HEK293T (cell line): Measurements from ENCODE around the gene MPPED1.

ENCODE experiments used
- ARNT ChIP-seq: fragments of 450-650 bp; IDR thresholded peaks from 2 replicates; pipeline ENCODE4 v1.6.1; 2017; ENCODE audit warnings: mild to moderate bottlenecking
- BHLHE40 ChIP-seq: fragments of 450-650 bp; IDR thresholded peaks from 2 replicates; pipeline ENCODE4 v1.6.1; 2016; ENCODE audit warnings: mild to moderate bottlenecking, moderate library complexity, borderline replicate concordance
- ELF4 ChIP-seq: fragments of 450-650 bp; IDR thresholded peaks from 2 replicates; pipeline ENCODE4 v1.6.1; 2017; ENCODE audit warnings: antibody characterized with exemption
- FOXA1 ChIP-seq: fragments of 450-650 bp; IDR thresholded peaks from 2 replicates; pipeline ENCODE4 v1.6.1; 2016; ENCODE audit warnings: mild to moderate bottlenecking
- FOXM1 ChIP-seq: fragments of 450-650 bp; IDR thresholded peaks from 2 replicates; pipeline ENCODE4 v1.6.1; 2017; ENCODE audit warnings: mild to moderate bottlenecking, borderline replicate concordance
- LEF1 ChIP-seq: fragments of 450-650 bp; IDR thresholded peaks from 2 replicates; pipeline ENCODE4 v1.6.1; 2017; ENCODE audit warnings: mild to moderate bottlenecking, borderline replicate concordance
- SP1 ChIP-seq: fragments of 450-650 bp; IDR thresholded peaks from 2 replicates; pipeline ENCODE4 v1.6.1; 2017
- SUZ12 ChIP-seq: fragments of 450-650 bp; IDR thresholded peaks from 2 replicates; pipeline ENCODE4 v1.6.1; 2016; ENCODE audit warnings: mild to moderate bottlenecking

DNA sequence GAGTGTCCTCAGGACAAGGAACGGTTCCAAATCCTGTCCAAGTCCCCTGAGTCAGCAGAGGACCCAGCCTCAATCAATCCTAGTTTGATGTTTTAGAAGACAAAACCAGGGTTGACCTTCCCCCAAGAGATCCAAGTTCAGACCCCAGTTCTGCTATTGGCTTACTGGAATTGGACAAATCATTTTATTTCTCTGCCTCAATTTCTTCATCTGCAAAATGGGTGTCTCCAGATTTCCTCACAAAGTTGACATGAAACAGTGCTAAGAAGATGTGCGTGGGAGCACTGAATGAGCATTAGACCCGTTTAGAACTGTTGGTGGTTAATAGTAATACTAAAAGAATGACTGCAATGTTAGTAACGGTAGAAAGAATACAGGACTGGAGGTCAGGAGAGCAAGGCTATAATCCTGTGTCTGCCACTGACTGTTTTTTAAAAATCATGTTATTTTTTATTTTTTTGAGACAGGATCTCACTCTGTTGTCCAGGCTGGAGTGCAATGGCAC lies 35.8 kb upstream of the MPPED1 start:
- no peak for TF ChIP-seq FOXA1
- no peak for TF ChIP-seq SP1
- no peak for TF ChIP-seq ARNT
- TF ChIP-seq FOXM1: no peak
- no peak for TF ChIP-seq SUZ12
- no peak for TF ChIP-seq BHLHE40
- TF ChIP-seq LEF1: no peak
- TF ChIP-seq ELF4: no peak
